IMR-90 (cell line): ENCODE results near the gene TCF20. TPM values are rescaled to one million over a fixed set of nuclear protein-coding genes. Genes with fewer than 3 reads are reported as not detected.

Source experiments
- ATAC-seq: fragments of 200-7000 bp; cut with Tn5 transposase; 2 replicates; pipeline ENCODE4 v1.9.1; 2020; ENCODE audit warnings: low read depth, mild to moderate bottlenecking, moderate library complexity
- BruUV-seq: library from RNA; stranded (reverse); fragments of 400-500 nt; replicated peaks from 2 replicates; lab custom pipeline; 2021; lab: Mats Ljungman, UMichigan
- CTCF ChIA-PET: fragments of 300-600 bp; formaldehyde crosslinking; extraction: SDS; loops from one replicate; lab custom pipeline; 2021; ENCODE audit warnings: antibody characterized with exemption; lab: Yijun Ruan, JAX
- POLR2A ChIA-PET: fragments of 300-600 bp; sonication (Branson Sonifier 250); formaldehyde crosslinking; loops from one replicate; lab custom pipeline; 2022; ENCODE audit warnings: antibody characterized with exemption; ENCODE audit not compliant: unreplicated experiment; lab: Charles Lee
- DNase-seq: peaks from one replicate; pipeline ENCODE4 v3.0.0; 2013
- H2AFZ ChIP-seq: replicated peaks from 2 replicates; pipeline ENCODE3; 2013; ENCODE audit warnings: low read length, mild to moderate bottlenecking; ENCODE audit not compliant: poor library complexity
- H2AK5ac ChIP-seq: 2 replicates; pipeline ENCODE4 v1.6.1; 2013; ENCODE audit warnings: low read depth, low read length, inconsistent platforms
- H2AK9ac ChIP-seq: replicated peaks from 2 replicates; pipeline ENCODE3; 2013; ENCODE audit warnings: mild to moderate bottlenecking, low read depth, low read length, moderate library complexity; ENCODE audit not compliant: poor library complexity
- H2BK120ac ChIP-seq: 2 replicates; pipeline ENCODE4 v1.6.1; 2013; ENCODE audit warnings: low read depth, low read length, inconsistent platforms
- H2BK15ac ChIP-seq: 3 replicates; pipeline ENCODE4 v1.6.1; 2013; ENCODE audit warnings: low read depth, low read length, inconsistent platforms
- H2BK20ac ChIP-seq: 2 replicates; pipeline ENCODE4 v1.6.1; 2013; ENCODE audit warnings: low read depth, mild to moderate bottlenecking, inconsistent platforms, low read length, moderate library complexity
- H2BK5ac ChIP-seq: 2 replicates; pipeline ENCODE4 v1.6.1; 2013; ENCODE audit warnings: mild to moderate bottlenecking, low read depth, low read length, inconsistent platforms; ENCODE audit not compliant: poor library complexity, severe bottlenecking
- H3K14ac ChIP-seq: replicated peaks from 2 replicates; pipeline ENCODE4 v1.6.1; 2013; ENCODE audit warnings: low read depth, low read length, inconsistent platforms
- H3K18ac ChIP-seq: 2 replicates; pipeline ENCODE4 v1.6.1; 2013; ENCODE audit warnings: low read depth, low read length, control low read depth
- H3K23ac ChIP-seq: 2 replicates; pipeline ENCODE4 v1.6.1; 2013; ENCODE audit warnings: low read depth, low read length, inconsistent platforms
- H3K27ac ChIP-seq: 2 replicates; pipeline ENCODE4 v1.5.1; 2013; ENCODE audit warnings: mild to moderate bottlenecking, control low read depth, low read length; ENCODE audit not compliant: insufficient read depth
- H3K27me3 ChIP-seq: 2 replicates; pipeline ENCODE4 v1.6.1; 2013; ENCODE audit warnings: low read length; ENCODE audit not compliant: control insufficient read depth, insufficient read depth
- H3K36me3 ChIP-seq: 2 replicates; pipeline ENCODE4 v1.6.1; 2013; ENCODE audit warnings: low read length, mixed read lengths; ENCODE audit not compliant: control insufficient read depth, insufficient read depth
- H3K4ac ChIP-seq: 2 replicates; pipeline ENCODE4 v1.6.1; 2013; ENCODE audit warnings: low read depth, low read length, inconsistent platforms
- H3K4me1 ChIP-seq: 2 replicates; pipeline ENCODE4 v1.6.1; 2013; ENCODE audit warnings: low read length, mixed read lengths; ENCODE audit not compliant: control insufficient read depth, insufficient read depth
- H3K4me2 ChIP-seq: 2 replicates; pipeline ENCODE4 v1.6.1; 2013; ENCODE audit warnings: low read depth, mild to moderate bottlenecking, control low read depth, low read length, moderate library complexity
- H3K4me3 ChIP-seq: 2 replicates; pipeline ENCODE4 v1.5.1; 2013; ENCODE audit warnings: low read depth, mild to moderate bottlenecking, control low read depth, low read length, moderate library complexity; ENCODE audit not compliant: insufficient read depth
- H3K56ac ChIP-seq: 2 replicates; pipeline ENCODE4 v1.6.1; 2013; ENCODE audit warnings: low read length, inconsistent platforms; ENCODE audit not compliant: insufficient read depth; ENCODE audit errors: extremely low read depth
- H3K79me1 ChIP-seq, 2 experiments: 2 replicates each; pipeline ENCODE4 v1.6.1; 2013; ENCODE audit warnings: low read length in 2 of 2, inconsistent platforms in 1 of 2, low read depth in 1 of 2
- H3K9ac ChIP-seq: 2 replicates; pipeline ENCODE4 v1.6.1; 2013; ENCODE audit warnings: low read depth, low read length, control low read depth
- H3K9me1 ChIP-seq: 2 replicates; pipeline ENCODE4 v1.6.1; 2013; ENCODE audit warnings: low read length, inconsistent platforms; ENCODE audit not compliant: insufficient read depth
- H3K9me3 ChIP-seq: 2 replicates; pipeline ENCODE4 v1.6.1; 2013; ENCODE audit warnings: low read length; ENCODE audit not compliant: control insufficient read depth, insufficient read depth
- H4K20me1 ChIP-seq: 2 replicates; pipeline ENCODE4 v1.6.1; 2013; ENCODE audit warnings: low read length, inconsistent platforms; ENCODE audit not compliant: insufficient read depth
- H4K5ac ChIP-seq: 2 replicates; pipeline ENCODE4 v1.6.1; 2013; ENCODE audit warnings: mild to moderate bottlenecking, low read depth, low read length, control low read depth
- H4K8ac ChIP-seq, 2 experiments: 2 replicates each; pipeline ENCODE4 v1.6.1; 2013; ENCODE audit warnings: low read depth in 2 of 2, low read length in 2 of 2, control low read depth in 1 of 2, inconsistent platforms in 1 of 2
- H4K91ac ChIP-seq: 2 replicates; pipeline ENCODE4 v1.6.1; 2013; ENCODE audit warnings: low read depth, low read length, inconsistent platforms; ENCODE audit not compliant: insufficient read depth
- CHD1 ChIP-seq: IDR thresholded peaks from 2 replicates; pipeline ENCODE4 v1.6.1; 2012; ENCODE audit warnings: low read depth, low read length, improper control_type of control experiment
- FOS ChIP-seq: fragments of 150-350 bp; IDR thresholded peaks from 2 replicates; pipeline ENCODE4 v1.6.1; 2016; ENCODE audit warnings: low read depth, low read length
- WGBS, 2 experiments: methylation state at CpG; one replicate each; pipeline versions ENCODE4 v1.1.5 to v1.1.7; 2013; ENCODE audit warnings: missing lambda C conversion rate in 2 of 2; ENCODE audit not compliant: insufficient read length in 1 of 2; ENCODE audit errors: extremely low coverage in 2 of 2; 5-methylcytosine and 5-hydroxymethylcytosine counted together
- dilution Hi-C: fragments of 300-500 bp; cut with HindIII; formaldehyde crosslinking; loops from one replicate; pipeline ENCODE4 v1.14.3; 2018; ENCODE audit warnings: low sequenced_read_pairs; ENCODE audit not compliant: unreplicated experiment
- in situ Hi-C: fragments of 300-500 bp; cut with MboI; formaldehyde crosslinking; loops from 3 replicates; pipeline ENCODE4 v1.14.3; 2019; ENCODE audit warnings: low sequenced_read_pairs, inconsistent platforms, mixed read lengths
- intact Hi-C: fragments of 100-400 bp; cut with micrococcal nuclease; formaldehyde crosslinking; loops from 2 replicates; pipeline ENCODE4 v1.10.0; 2022
- polyA plus RNA-seq, 3 experiments: library from polyadenylated mRNA; depleted of rRNA; stranded (reverse); fragments of >200 nt; gene quantifications; 2 replicates each; pipeline ENCODE4 v1.2.3, GENCODE V29; 2012; ENCODE audit warnings: low replicate concordance in 1 of 3
- total RNA-seq: library from RNA; depleted of rRNA; stranded (reverse); fragments of >200 nt; gene quantifications from 2 replicates; pipeline ENCODE4 v1.2.3, GENCODE V29; 2012

The TCF20 gene
- total and polyA plus RNA-seq, 2 of the 4 experiments (the other 2 are of a cell fraction), result 8.9 to 23.7 TPM

DNA sequence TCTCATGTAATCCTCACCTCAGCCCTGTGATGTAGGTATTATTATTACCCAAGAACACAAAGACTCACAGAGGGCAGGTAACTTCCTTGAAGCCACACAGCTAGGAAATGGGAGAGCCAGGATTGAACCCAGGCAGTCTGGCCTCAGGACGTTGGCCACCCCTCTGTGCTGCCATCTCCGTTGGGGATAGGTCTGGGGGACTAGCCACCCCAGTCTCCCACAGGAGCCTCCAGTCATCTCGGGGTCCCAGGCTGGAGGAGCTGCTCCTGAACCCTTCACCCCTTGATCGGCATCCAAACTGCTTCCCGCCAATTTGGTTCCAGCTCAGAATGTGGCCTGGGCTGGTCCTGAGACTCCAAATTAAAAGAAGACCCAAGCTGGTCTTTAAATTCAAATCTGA lies 10.4 kb upstream of the TCF20 start:
- Histone ChIP-seq H3K4me3 (no peak overlapping the region), H3K14ac (no peak overlapping the region), H4K91ac (no peak overlapping the region), H2AK9ac (no peak overlapping the region), H3K36me3 (no peaks in the 10 kb centered on the region), H3K23ac (no peak overlapping the region), H2BK5ac (no peak overlapping the region), H3K9me3 (no peaks in the 10 kb centered on the region), H4K20me1 (peaks cover 18% of the 10 kb centered on the region), H3K79me1 (no peaks in the 10 kb centered on the region), H2BK15ac (no peak overlapping the region), H3K9ac (no peak overlapping the region), H3K56ac (no peak overlapping the region), H3K27me3 (peaks cover 40% of the 10 kb centered on the region), H3K27ac (no peak overlapping the region), H3K9me1 (no peaks in the 10 kb centered on the region), H4K8ac (no peak overlapping the region), H3K4ac (no peak overlapping the region), H4K5ac (no peak overlapping the region), H2BK120ac (no peak overlapping the region), H3K4me1 (no peaks in the 10 kb centered on the region), H2AK5ac (no peak overlapping the region), H3K18ac (no peak overlapping the region), H2AFZ (no peak overlapping the region), H3K4me2 (no peak overlapping the region), H2BK20ac (no peak overlapping the region)
- ATAC-seq (no peak), DNase-seq (no peak)
- no TSS peak for BruUV-seq
- WGBS, 2 experiments, result no CpG with 5 or more reads among the region's 5 CpGs
- TF ChIP-seq FOS, result no peak
- TF ChIP-seq CHD1, result no peak
- dilution Hi-C loops (no loop called here), intact Hi-C loops (no loop called here), in situ Hi-C loops (no loop called here)
- POLR2A ChIA-PET, result no interaction called here
- CTCF ChIA-PET, result no interaction called here
